SK-N-SH (cell line): ENCODE results near the gene GFI1B. TPM values are rescaled to one million over a fixed set of nuclear protein-coding genes. Genes with fewer than 3 reads are reported as not detected.

Experiments used
- CTCF ChIA-PET: fragments of 300-600, 350-600 bp; formaldehyde crosslinking; extraction: SDS; loops from one replicate; lab custom pipeline; 2021; lab: Yijun Ruan, JAX
- POLR2A ChIA-PET: fragments of 350-600 bp; sonication (Branson Sonifier 250); formaldehyde crosslinking; extraction: SDS; loops from one replicate; lab custom pipeline; 2020; ENCODE audit warnings: antibody characterized with exemption, inconsistent platforms; lab: Yijun Ruan, JAX
- DNase-seq: peaks from one replicate; pipeline ENCODE4 v3.0.0; 2012
- H2AFZ ChIP-seq: fragments of 200-600 bp; sonication (generic); 2 replicates; pipeline ENCODE4 v1.8.1; 2016; ENCODE audit warnings: antibody characterized with exemption, mild to moderate bottlenecking, low read depth
- H3F3A ChIP-seq: fragments of 200-600 bp; sonication (generic); replicated peaks from 2 replicates; pipeline ENCODE3; 2016; ENCODE audit warnings: antibody characterized with exemption, mild to moderate bottlenecking; ENCODE audit not compliant: insufficient read depth
- H3K27ac ChIP-seq, 2 experiments: fragments of 200-500 bp in 1 of 2; fragments of 200-600 bp in 1 of 2; sonication (Bioruptor generic) in 1 of 2; sonication (generic), shearing (Covaris generic) in 1 of 2; 2 replicates each; pipeline versions ENCODE4 v1.5.1 to v1.6.1; 2014 to 2016; ENCODE audit warnings: low read depth in 2 of 2, inconsistent platforms in 1 of 2, low read length in 1 of 2, mild to moderate bottlenecking in 1 of 2, mixed read lengths in 1 of 2
- H3K27me3 ChIP-seq: fragments of 200-600 bp; sonication (generic), shearing (Covaris generic); 2 replicates; pipeline ENCODE4 v1.6.1; 2016; ENCODE audit warnings: mixed run types; ENCODE audit not compliant: insufficient read depth
- H3K36me3 ChIP-seq, 2 experiments: fragments of 200-500 bp in 1 of 2; fragments of 200-600 bp in 1 of 2; sonication (Bioruptor generic) in 1 of 2; sonication (generic) in 1 of 2; replicated peaks in 1 of 2; 2 replicates each; pipeline versions ENCODE3 to v1.5.1; 2014 to 2016; ENCODE audit warnings: low read length in 1 of 2, mild to moderate bottlenecking in 1 of 2; ENCODE audit not compliant: insufficient read depth in 2 of 2, control insufficient read depth in 1 of 2
- H3K4me1 ChIP-seq, 2 experiments: fragments of 200-500 bp in 1 of 2; fragments of 200-600 bp in 1 of 2; sonication (Bioruptor generic) in 1 of 2; sonication (generic), shearing (Covaris generic) in 1 of 2; 2 replicates each; pipeline versions ENCODE4 v1.5.1 to v1.6.1; 2014 to 2016; ENCODE audit warnings: low read depth in 1 of 2, low read length in 1 of 2, mixed run types in 1 of 2; ENCODE audit not compliant: insufficient read depth in 2 of 2, control insufficient read depth in 1 of 2
- H3K4me2 ChIP-seq: fragments of 200-600 bp; sonication (generic), shearing (Covaris generic); 2 replicates; pipeline ENCODE4 v1.6.1; 2017; ENCODE audit warnings: mixed run types
- H3K4me3 ChIP-seq, 2 experiments: fragments of 200-500 bp in 1 of 2; fragments of 200-600 bp in 1 of 2; sonication (Bioruptor generic) in 1 of 2; sonication (generic), shearing (Covaris generic) in 1 of 2; 2 replicates each; pipeline versions ENCODE4 v1.5.1 to v1.8.1; 2014 to 2016; ENCODE audit warnings: low read depth in 2 of 2, inconsistent platforms in 1 of 2, low read length in 1 of 2, mild to moderate bottlenecking in 1 of 2, mixed read lengths in 1 of 2, moderate library complexity in 1 of 2
- H3K79me2 ChIP-seq: fragments of 200-600 bp; sonication (generic); 2 replicates; pipeline ENCODE4 v1.8.1; 2017; ENCODE audit warnings: mild to moderate bottlenecking; ENCODE audit not compliant: insufficient read depth
- H3K9ac ChIP-seq: fragments of 200-600 bp; sonication (generic); 2 replicates; pipeline ENCODE4 v1.6.1; 2017; ENCODE audit warnings: mixed run types
- H3K9me2 ChIP-seq: fragments of 200-600 bp; sonication (generic); 2 replicates; pipeline ENCODE4 v1.6.1; 2017; ENCODE audit warnings: mixed run types
- H3K9me3 ChIP-seq: fragments of 200-600 bp; sonication (generic); 2 replicates; pipeline ENCODE4 v1.6.1; 2017; ENCODE audit warnings: mixed run types, mild to moderate bottlenecking, moderate library complexity
- H4K20me1 ChIP-seq: fragments of 200-600 bp; sonication (generic); 2 replicates; pipeline ENCODE4 v1.6.1; 2017; ENCODE audit warnings: mild to moderate bottlenecking, mixed run types; ENCODE audit not compliant: insufficient read depth
- EZH2phosphoT487 ChIP-seq: fragments of 200-600 bp; sonication (generic); IDR thresholded peaks from 2 replicates; pipeline ENCODE4 v1.6.1; 2017; ENCODE audit warnings: low read depth, mixed run types, mild to moderate bottlenecking, antibody characterized with exemption, moderate library complexity, borderline replicate concordance
- GABPA ChIP-seq: IDR thresholded peaks from 2 replicates; pipeline ENCODE4 v1.4.0; 2012; ENCODE audit warnings: low read depth, mild to moderate bottlenecking
- NRF1 ChIP-seq: IDR thresholded peaks from 2 replicates; pipeline ENCODE4 v1.6.1; 2012; ENCODE audit warnings: low read depth, mild to moderate bottlenecking, low read length
- POLR2AphosphoS5 ChIP-seq: IDR thresholded peaks from 2 replicates; pipeline ENCODE4 v1.6.1; 2012; ENCODE audit warnings: low read depth, low read length
- RXRA ChIP-seq: IDR thresholded peaks from 2 replicates; pipeline ENCODE4 v1.4.0; 2012; ENCODE audit warnings: low read depth, mild to moderate bottlenecking, borderline replicate concordance
- SIN3A ChIP-seq: IDR thresholded peaks from 2 replicates; pipeline ENCODE4 v1.6.1; 2012; ENCODE audit warnings: low read depth, mild to moderate bottlenecking, low read length, moderate library complexity, borderline replicate concordance
- SMC3 ChIP-seq: IDR thresholded peaks from 2 replicates; pipeline ENCODE4 v1.6.1; 2012; ENCODE audit warnings: low read depth, low read length, improper control_type of control experiment
- TAF1 ChIP-seq: IDR thresholded peaks from 2 replicates; pipeline ENCODE4 v1.6.1; 2012; ENCODE audit warnings: low read depth, mild to moderate bottlenecking, low read length, moderate library complexity, borderline replicate concordance
- YY1 ChIP-seq: IDR thresholded peaks from 2 replicates; pipeline ENCODE4 v1.4.0; 2012; ENCODE audit warnings: low read depth, mild to moderate bottlenecking
- WGBS: methylation state at CpG from one replicate; pipeline ENCODE4 v1.1.6; 2017; ENCODE audit warnings: low lambda C conversion rate; 5-methylcytosine and 5-hydroxymethylcytosine counted together
- polyA plus RNA-seq, 3 experiments: library from polyadenylated mRNA; depleted of rRNA; stranded (reverse); fragments of >200 nt; gene quantifications; 2 replicates each; pipeline ENCODE4 v1.2.3, GENCODE V29; 2012
- TF ChIP-seq, protein P1 (sequence below): fragments of 200-600 bp; sonication (generic); IDR thresholded peaks from 2 replicates; pipeline ENCODE4 v1.6.1; 2017; ENCODE audit warnings: antibody characterized with exemption, mild to moderate bottlenecking, moderate library complexity
- TF ChIP-seq, protein P2 (sequence below): fragments of 150-350 bp; IDR thresholded peaks from 2 replicates; pipeline ENCODE4 v1.6.1; 2016; ENCODE audit warnings: mild to moderate bottlenecking, low read depth, low read length
- TF ChIP-seq, protein P3 (sequence below): IDR thresholded peaks from 2 replicates; pipeline ENCODE4 v1.4.0; 2012; ENCODE audit warnings: low read depth, borderline replicate concordance
- TF ChIP-seq, protein P4 (sequence below): IDR thresholded peaks from 2 replicates; pipeline ENCODE4 v1.4.0; 2012; ENCODE audit warnings: low read depth, borderline replicate concordance

The GFI1B gene
- polyA plus RNA-seq, 1 of the 3 experiments (the other 2 are of a cell fraction), result not detected

DNA sequence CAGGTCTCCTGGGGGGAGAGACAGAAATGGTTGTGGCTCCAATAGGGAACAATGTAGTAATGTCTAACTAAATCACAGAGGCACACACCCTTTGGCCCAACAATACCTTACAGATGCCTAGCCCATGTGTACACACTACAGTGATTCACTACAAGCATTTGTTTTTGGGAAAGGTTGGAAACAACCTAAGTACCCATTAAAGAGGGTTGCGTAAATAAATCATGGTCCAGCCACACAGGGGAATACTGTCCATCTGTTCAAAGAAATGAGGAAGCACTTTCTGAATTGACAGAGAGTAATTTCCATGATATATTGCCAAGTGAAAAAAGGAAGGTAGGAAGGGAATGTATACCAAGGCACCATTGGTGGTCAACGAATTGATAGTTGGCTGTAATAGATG is 30.3 kb downstream of the GFI1B start:
- Histone ChIP-seq H3K36me3 (no peaks in the 10 kb centered on the region), H2AFZ (no peak overlapping the region), H3K4me1 (no peaks in the 10 kb centered on the region; a peak in 1 of 4 replicates), H3K79me2 (no peaks in the 10 kb centered on the region), H3K9me2 (no peaks in the 10 kb centered on the region), H3K4me2 (no peak overlapping the region), H3F3A (no peaks in the 10 kb centered on the region), H3K9me3 (no peaks in the 10 kb centered on the region), H4K20me1 (no peaks in the 10 kb centered on the region), H3K27me3 (peaks cover 7% of the 10 kb centered on the region; the same call in 1 of the 2 replicates), H3K9ac (no peak overlapping the region), H3K4me3 (no peak overlapping the region), H3K27ac (no peak overlapping the region)
- 47% methylated on average over 2 of the region's 2 CpGs for WGBS
- POLR2A ChIA-PET, result no interaction called here
- CTCF ChIA-PET, result no interaction called here
- no peak for TF ChIP-seq EZH2phosphoT487
- TF ChIP-seq TAF1, result no peak
- TF ChIP-seq, protein P1, sequence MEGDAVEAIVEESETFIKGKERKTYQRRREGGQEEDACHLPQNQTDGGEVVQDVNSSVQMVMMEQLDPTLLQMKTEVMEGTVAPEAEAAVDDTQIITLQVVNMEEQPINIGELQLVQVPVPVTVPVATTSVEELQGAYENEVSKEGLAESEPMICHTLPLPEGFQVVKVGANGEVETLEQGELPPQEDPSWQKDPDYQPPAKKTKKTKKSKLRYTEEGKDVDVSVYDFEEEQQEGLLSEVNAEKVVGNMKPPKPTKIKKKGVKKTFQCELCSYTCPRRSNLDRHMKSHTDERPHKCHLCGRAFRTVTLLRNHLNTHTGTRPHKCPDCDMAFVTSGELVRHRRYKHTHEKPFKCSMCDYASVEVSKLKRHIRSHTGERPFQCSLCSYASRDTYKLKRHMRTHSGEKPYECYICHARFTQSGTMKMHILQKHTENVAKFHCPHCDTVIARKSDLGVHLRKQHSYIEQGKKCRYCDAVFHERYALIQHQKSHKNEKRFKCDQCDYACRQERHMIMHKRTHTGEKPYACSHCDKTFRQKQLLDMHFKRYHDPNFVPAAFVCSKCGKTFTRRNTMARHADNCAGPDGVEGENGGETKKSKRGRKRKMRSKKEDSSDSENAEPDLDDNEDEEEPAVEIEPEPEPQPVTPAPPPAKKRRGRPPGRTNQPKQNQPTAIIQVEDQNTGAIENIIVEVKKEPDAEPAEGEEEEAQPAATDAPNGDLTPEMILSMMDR, result no peak
- TF ChIP-seq, protein P2, sequence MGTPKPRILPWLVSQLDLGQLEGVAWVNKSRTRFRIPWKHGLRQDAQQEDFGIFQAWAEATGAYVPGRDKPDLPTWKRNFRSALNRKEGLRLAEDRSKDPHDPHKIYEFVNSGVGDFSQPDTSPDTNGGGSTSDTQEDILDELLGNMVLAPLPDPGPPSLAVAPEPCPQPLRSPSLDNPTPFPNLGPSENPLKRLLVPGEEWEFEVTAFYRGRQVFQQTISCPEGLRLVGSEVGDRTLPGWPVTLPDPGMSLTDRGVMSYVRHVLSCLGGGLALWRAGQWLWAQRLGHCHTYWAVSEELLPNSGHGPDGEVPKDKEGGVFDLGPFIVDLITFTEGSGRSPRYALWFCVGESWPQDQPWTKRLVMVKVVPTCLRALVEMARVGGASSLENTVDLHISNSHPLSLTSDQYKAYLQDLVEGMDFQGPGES, result no peak
- no peak for DNase-seq

DNA sequence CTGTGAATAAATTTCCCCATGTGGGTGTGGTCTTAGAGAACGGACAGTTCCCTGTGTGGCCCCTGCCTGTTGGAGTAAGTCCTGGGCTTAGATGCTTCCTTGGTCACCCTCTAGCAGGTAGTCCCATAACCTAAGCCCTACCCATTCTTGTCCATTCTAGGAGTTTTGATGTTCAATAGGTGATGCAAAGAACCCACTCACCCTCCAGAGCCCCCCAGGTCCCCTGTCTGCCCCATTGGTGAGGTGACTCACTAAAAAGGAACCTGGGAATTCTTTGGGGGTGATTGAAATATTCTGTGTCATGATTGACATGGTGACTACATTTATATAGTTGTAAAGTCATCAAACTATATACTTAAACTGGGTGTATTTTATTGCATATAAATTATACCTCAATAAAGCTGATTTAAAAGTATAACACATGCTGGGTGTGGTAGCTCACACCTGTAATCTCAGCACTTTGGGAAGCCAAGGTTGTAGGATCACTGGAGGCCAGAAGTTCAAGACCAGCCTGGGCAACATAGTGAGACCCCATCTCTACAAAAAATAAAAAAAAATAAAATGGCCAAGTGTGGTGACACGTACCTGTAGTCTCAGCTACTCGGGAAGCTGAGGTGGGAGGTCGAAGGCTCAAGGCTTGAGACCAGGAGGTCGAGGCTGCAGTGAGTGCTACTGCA is 31.6 kb downstream of the GFI1B start:
- 20% methylated on average over 5 of the region's 5 CpGs for WGBS
- Histone ChIP-seq H3K9me2 (no peaks in the 10 kb centered on the region), H3K4me2 (no peak overlapping the region), H3K4me1 (no peaks in the 10 kb centered on the region), H3K9ac (no peak overlapping the region), H3F3A (no peaks in the 10 kb centered on the region), H3K9me3 (no peaks in the 10 kb centered on the region), H2AFZ (no peak overlapping the region), H3K4me3 (no peak overlapping the region), H3K27ac (no peak overlapping the region), H3K27me3 (peaks cover 7% of the 10 kb centered on the region; the same call in 1 of the 2 replicates), H3K36me3 (no peaks in the 10 kb centered on the region), H4K20me1 (no peaks in the 10 kb centered on the region), H3K79me2 (no peaks in the 10 kb centered on the region)
- no peak for DNase-seq
- TF ChIP-seq YY1 (no peak), NRF1 (no peak), POLR2AphosphoS5 (no peak), GABPA (no peak), RXRA (no peak), SMC3 (no peak), SIN3A (no peak)
- TF ChIP-seq, protein P3, sequence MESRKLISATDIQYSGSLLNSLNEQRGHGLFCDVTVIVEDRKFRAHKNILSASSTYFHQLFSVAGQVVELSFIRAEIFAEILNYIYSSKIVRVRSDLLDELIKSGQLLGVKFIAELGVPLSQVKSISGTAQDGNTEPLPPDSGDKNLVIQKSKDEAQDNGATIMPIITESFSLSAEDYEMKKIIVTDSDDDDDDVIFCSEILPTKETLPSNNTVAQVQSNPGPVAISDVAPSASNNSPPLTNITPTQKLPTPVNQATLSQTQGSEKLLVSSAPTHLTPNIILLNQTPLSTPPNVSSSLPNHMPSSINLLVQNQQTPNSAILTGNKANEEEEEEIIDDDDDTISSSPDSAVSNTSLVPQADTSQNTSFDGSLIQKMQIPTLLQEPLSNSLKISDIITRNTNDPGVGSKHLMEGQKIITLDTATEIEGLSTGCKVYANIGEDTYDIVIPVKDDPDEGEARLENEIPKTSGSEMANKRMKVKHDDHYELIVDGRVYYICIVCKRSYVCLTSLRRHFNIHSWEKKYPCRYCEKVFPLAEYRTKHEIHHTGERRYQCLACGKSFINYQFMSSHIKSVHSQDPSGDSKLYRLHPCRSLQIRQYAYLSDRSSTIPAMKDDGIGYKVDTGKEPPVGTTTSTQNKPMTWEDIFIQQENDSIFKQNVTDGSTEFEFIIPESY, result no peak
- TF ChIP-seq, protein P1, result no peak
- TF ChIP-seq, protein P4, sequence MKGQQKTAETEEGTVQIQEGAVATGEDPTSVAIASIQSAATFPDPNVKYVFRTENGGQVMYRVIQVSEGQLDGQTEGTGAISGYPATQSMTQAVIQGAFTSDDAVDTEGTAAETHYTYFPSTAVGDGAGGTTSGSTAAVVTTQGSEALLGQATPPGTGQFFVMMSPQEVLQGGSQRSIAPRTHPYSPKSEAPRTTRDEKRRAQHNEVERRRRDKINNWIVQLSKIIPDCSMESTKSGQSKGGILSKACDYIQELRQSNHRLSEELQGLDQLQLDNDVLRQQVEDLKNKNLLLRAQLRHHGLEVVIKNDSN, result no peak
- POLR2A ChIA-PET, result no interaction called here
- CTCF ChIA-PET, result interaction anchor here (2.5 kb wide), 1 partner anchor 12 kb away, joined by 20 read pairs; no protein-coding TSS in a partner anchor
